H1 (cell line): Measurements from ENCODE around the gene YIPF1. TPM values are rescaled to one million over a fixed set of nuclear protein-coding genes. Genes with fewer than 3 reads are reported as not detected.

ENCODE experiments used
- CTCF ChIA-PET: fragments of 300-600 bp; sonication (Branson Sonifier 250); formaldehyde crosslinking; loops from one replicate; lab custom pipeline; 2021; ENCODE audit not compliant: partially characterized antibody; lab: Charles Lee
- POLR2A ChIA-PET: fragments of 300-600 bp; sonication (Branson Sonifier 250); formaldehyde crosslinking; loops from one replicate; lab custom pipeline; 2021; ENCODE audit warnings: inconsistent platforms; ENCODE audit not compliant: partially characterized antibody; lab: Charles Lee
- DNase-seq, 2 experiments: peaks; one replicate each; pipeline versions ENCODE4 v3.0.0 to v3.0.0-alpha.2; 2010 to 2022; ENCODE audit warnings: low spot score in 2 of 2, low read depth in 1 of 2, mixed read lengths in 1 of 2
- FAIRE-seq: peaks from 2 replicates; lab custom pipeline; 2011; peaks lifted over from hg19 to GRCh38; lab: Jason Lieb, UNC
- H2AFZ ChIP-seq: 2 replicates; pipeline ENCODE4 v1.8.1; 2012; ENCODE audit warnings: low read length, inconsistent platforms
- H2AK5ac ChIP-seq: 2 replicates; pipeline ENCODE4 v1.6.1; 2013; ENCODE audit warnings: low read depth, low read length
- H2BK120ac ChIP-seq: replicated peaks from 2 replicates; pipeline ENCODE3; 2013; ENCODE audit warnings: low read depth, low read length, inconsistent platforms
- H2BK12ac ChIP-seq: 2 replicates; pipeline ENCODE4 v1.6.1; 2013; ENCODE audit warnings: low read depth, low read length
- H2BK15ac ChIP-seq: 2 replicates; pipeline ENCODE4 v1.6.1; 2013; ENCODE audit warnings: low read length
- H2BK20ac ChIP-seq: 2 replicates; pipeline ENCODE4 v1.6.1; 2013; ENCODE audit warnings: low read length
- H2BK5ac ChIP-seq: 2 replicates; pipeline ENCODE4 v1.6.1; 2013; ENCODE audit warnings: low read depth, low read length
- H3K14ac ChIP-seq: 2 replicates; pipeline ENCODE4 v1.6.1; 2013; ENCODE audit warnings: inconsistent platforms; ENCODE audit not compliant: insufficient read length
- H3K18ac ChIP-seq: 2 replicates; pipeline ENCODE4 v1.6.1; 2013; ENCODE audit warnings: low read length; ENCODE audit errors: extremely low read depth
- H3K23ac ChIP-seq: 2 replicates; pipeline ENCODE4 v1.6.1; 2013; ENCODE audit warnings: inconsistent platforms; ENCODE audit not compliant: insufficient read length
- H3K23me2 ChIP-seq: 2 replicates; pipeline ENCODE4 v1.6.1; 2013; ENCODE audit warnings: low read depth, low read length
- H3K27ac ChIP-seq: 2 replicates; pipeline ENCODE4 v1.6.1; 2011; ENCODE audit warnings: low read depth, low read length, inconsistent platforms
- H3K27me3 ChIP-seq, 4 experiments: replicated peaks in 1 of 4; 1 replicate in 1 of 4; 2 replicates in 3 of 4; pipeline versions ENCODE4 v1.6.1 to v1.8.1; 2011 to 2013; ENCODE audit warnings: low read length in 3 of 4, mild to moderate bottlenecking in 3 of 4, inconsistent platforms in 2 of 4, mixed read lengths in 2 of 4, moderate library complexity in 1 of 4; ENCODE audit not compliant: control insufficient read depth in 3 of 4, insufficient read depth in 3 of 4; ENCODE audit errors: extremely low read depth in 1 of 4
- H3K36me3 ChIP-seq, 4 experiments: 2 replicates each; pipeline versions ENCODE4 v1.6.1 to v1.8.1; 2011 to 2013; ENCODE audit warnings: mild to moderate bottlenecking in 4 of 4, low read length in 3 of 4, moderate library complexity in 2 of 4, control low read depth in 1 of 4, inconsistent platforms in 1 of 4; ENCODE audit not compliant: insufficient read depth in 4 of 4, control insufficient read depth in 2 of 4
- H3K4ac ChIP-seq: replicated peaks from 2 replicates; pipeline ENCODE3; 2013; ENCODE audit warnings: low read length, low read depth, mixed read lengths, inconsistent platforms; ENCODE audit not compliant: insufficient read length
- H3K4me1 ChIP-seq, 4 experiments: replicated peaks in 1 of 4; 1 replicate in 1 of 4; 2 replicates in 3 of 4; pipeline versions ENCODE4 v1.6.1 to v1.8.1; 2011 to 2013; ENCODE audit warnings: low read length in 3 of 4, inconsistent platforms in 2 of 4, mixed read lengths in 1 of 4; ENCODE audit not compliant: insufficient read depth in 4 of 4, control insufficient read depth in 3 of 4
- H3K4me2 ChIP-seq, 2 experiments: 2 replicates each; pipeline versions ENCODE4 v1.6.1 to v1.8.1; 2011 to 2013; ENCODE audit warnings: low read depth in 2 of 2, low read length in 2 of 2, control low read depth in 1 of 2, inconsistent platforms in 1 of 2, mild to moderate bottlenecking in 1 of 2; ENCODE audit not compliant: insufficient read depth in 1 of 2
- H3K4me3 ChIP-seq, 4 experiments: fragments of 200-600, 300-600 bp in 1 of 4; sonication (generic), shearing (Covaris generic), sonication (Bioruptor Twin) in 1 of 4; 2 replicates each; pipeline versions ENCODE4 v1.5.1 to v1.8.1; 2011 to 2016; ENCODE audit warnings: low read length in 4 of 4, low read depth in 3 of 4, control low read depth in 2 of 4, inconsistent platforms in 2 of 4, mild to moderate bottlenecking in 2 of 4, mixed read lengths in 1 of 4, moderate library complexity in 1 of 4; ENCODE audit not compliant: insufficient read depth in 2 of 4; ENCODE audit errors: extremely low read depth in 1 of 4
- H3K56ac ChIP-seq: replicated peaks from 2 replicates; pipeline ENCODE3; 2013; ENCODE audit warnings: low read depth, mild to moderate bottlenecking, mixed read lengths, low read length, inconsistent platforms; ENCODE audit not compliant: insufficient read length
- H3K79me1 ChIP-seq: 2 replicates; pipeline ENCODE4 v1.6.1; 2013; ENCODE audit warnings: low read depth, low read length, control low read depth
- H3K79me2 ChIP-seq, 2 experiments: 2 replicates each; pipeline versions ENCODE4 v1.6.1 to v1.8.1; 2012 to 2013; ENCODE audit warnings: low read length in 2 of 2, mild to moderate bottlenecking in 2 of 2, inconsistent platforms in 1 of 2; ENCODE audit not compliant: insufficient read depth in 2 of 2, control insufficient read depth in 1 of 2
- H3K9ac ChIP-seq, 4 experiments: replicated peaks in 1 of 4; 1 replicate in 1 of 4; 2 replicates in 3 of 4; pipeline versions ENCODE4 v1.6.1 to v1.8.1; 2011 to 2013; ENCODE audit warnings: low read depth in 3 of 4, low read length in 3 of 4, control low read depth in 2 of 4, mild to moderate bottlenecking in 2 of 4, moderate library complexity in 2 of 4, inconsistent platforms in 1 of 4; ENCODE audit errors: extremely low read depth in 1 of 4
- H3K9me3 ChIP-seq, 2 experiments: 2 replicates each; pipeline versions ENCODE4 v1.6.1 to v1.8.1; 2012 to 2013; ENCODE audit warnings: mild to moderate bottlenecking in 2 of 2, moderate library complexity in 2 of 2, control low read depth in 1 of 2, inconsistent platforms in 1 of 2, low read depth in 1 of 2, low read length in 1 of 2, mixed read lengths in 1 of 2; ENCODE audit not compliant: insufficient read depth in 2 of 2
- H4K20me1 ChIP-seq, 2 experiments: replicated peaks in 1 of 2; 2 replicates each; pipeline versions ENCODE3 to v1.8.1; 2011 to 2013; ENCODE audit warnings: inconsistent platforms in 2 of 2, low read length in 2 of 2, mild to moderate bottlenecking in 1 of 2; ENCODE audit not compliant: insufficient read depth in 2 of 2, control insufficient read depth in 1 of 2
- H4K5ac ChIP-seq: 2 replicates; pipeline ENCODE4 v1.6.1; 2013; ENCODE audit warnings: low read length, low read depth, mixed read lengths, inconsistent platforms; ENCODE audit not compliant: insufficient read length
- H4K8ac ChIP-seq: 2 replicates; pipeline ENCODE4 v1.8.0; 2013; ENCODE audit warnings: mild to moderate bottlenecking, moderate library complexity, low read length, inconsistent platforms; ENCODE audit not compliant: insufficient read depth; ENCODE audit errors: extremely low read depth
- H4K91ac ChIP-seq: replicated peaks from 2 replicates; pipeline ENCODE3; 2013; ENCODE audit warnings: low read length, mixed read lengths, inconsistent platforms; ENCODE audit not compliant: insufficient read length
- BRCA1 ChIP-seq: IDR thresholded peaks from 2 replicates; pipeline ENCODE4 v1.6.1; 2012; ENCODE audit warnings: low read depth, low read length, improper control_type of control experiment
- CBX8 ChIP-seq: fragments of 300-800, 300-1000 bp; sonication (generic); IDR thresholded peaks from 2 replicates; pipeline ENCODE4 v1.7.1; 2016; ENCODE audit warnings: low read depth, low read length, borderline replicate concordance
- EP300 ChIP-seq, 2 experiments: IDR thresholded peaks; 1 replicate in 1 of 2; 2 replicates in 1 of 2; pipeline ENCODE4 v1.6.1; 2011 to 2012; ENCODE audit warnings: low read depth in 2 of 2, low read length in 2 of 2, mild to moderate bottlenecking in 2 of 2, borderline replicate concordance in 1 of 2, inconsistent platforms in 1 of 2, moderate library complexity in 1 of 2
- GABPA ChIP-seq: IDR thresholded peaks from 2 replicates; pipeline ENCODE4 v1.6.1; 2011; ENCODE audit warnings: mild to moderate bottlenecking, low read length, moderate library complexity, borderline replicate concordance; ENCODE audit not compliant: insufficient read depth
- MAX ChIP-seq: IDR thresholded peaks from 2 replicates; pipeline ENCODE4 v1.6.1; 2012; ENCODE audit warnings: inconsistent platforms
- NRF1 ChIP-seq: IDR thresholded peaks from 2 replicates; pipeline ENCODE4 v1.6.1; 2011; ENCODE audit warnings: mild to moderate bottlenecking, low read depth, low read length, improper control_type of control experiment
- PHF8 ChIP-seq: fragments of 200-600 bp; sonication (generic); conservative IDR thresholded peaks from 2 replicates; pipeline ENCODE4 v1.7.1; 2012; ENCODE audit warnings: low read depth, mild to moderate bottlenecking, inconsistent platforms, low read length, moderate library complexity
- RFX5 ChIP-seq: IDR thresholded peaks from 2 replicates; pipeline ENCODE4 v1.6.1; 2011; ENCODE audit warnings: low read depth, low read length, improper control_type of control experiment, borderline replicate concordance
- SAP30 ChIP-seq: fragments of 300-600 bp; sonication (generic); IDR thresholded peaks from 2 replicates; pipeline ENCODE4 v1.7.1; 2012; ENCODE audit warnings: low read length, moderate library complexity, mild to moderate bottlenecking, inconsistent platforms; ENCODE audit not compliant: insufficient read depth, insufficient replicate concordance
- SP2 ChIP-seq: IDR thresholded peaks from 2 replicates; pipeline ENCODE4 v1.6.1; 2012; ENCODE audit warnings: mild to moderate bottlenecking, low read length, inconsistent platforms
- TAF1 ChIP-seq: IDR thresholded peaks from 2 replicates; pipeline ENCODE4 v1.6.1; 2011; ENCODE audit warnings: mild to moderate bottlenecking, low read depth, low read length
- USF2 ChIP-seq: IDR thresholded peaks from 2 replicates; pipeline ENCODE4 v1.6.1; 2011; ENCODE audit warnings: low read length, improper control_type of control experiment
- WGBS, 2 experiments: shearing (Covaris generic) in 1 of 2; methylation state at CpG; one replicate each; pipeline versions ENCODE4 v1.1.6 to v1.1.7; 2013 to 2015; ENCODE audit warnings: low lambda C conversion rate in 2 of 2, mixed read lengths in 2 of 2, inconsistent platforms in 1 of 2, low coverage in 1 of 2, missing lambda C conversion rate in 1 of 2; ENCODE audit not compliant: insufficient replicate concordance in 2 of 2, insufficient coverage in 1 of 2, insufficient read length in 1 of 2; ENCODE audit errors: extremely low coverage in 1 of 2, missing lambda C conversion rate in 1 of 2; 5-methylcytosine and 5-hydroxymethylcytosine counted together
- polyA plus RNA-seq, 7 experiments: library from polyadenylated mRNA; depleted of rRNA in 3 of 7; stranded (reverse) in 5 of 7; unstranded in 2 of 7; fragments of >200 nt in 5 of 7; fragments of 200-250 nt in 2 of 7; gene quantifications; 1 replicate in 5 of 7; 2 replicates in 1 of 7; 4 replicates in 1 of 7; pipeline versions ENCODE4 v1.2.1 to v1.2.3, GENCODE V29; 2011 to 2013; ENCODE audit warnings: missing spikeins in 2 of 7, mixed read lengths in 2 of 7
- total RNA-seq: library from RNA; stranded (reverse); fragmentation: NEBNext Ultra II Directional; extraction: Animal tissue kit (Norgen Biotek cat#: 25700); gene quantifications from 2 replicates; pipeline ENCODE4 v1.2.1, GENCODE V29; 2021

The YIPF1 gene
- total and polyA plus RNA-seq, 2 of the 8 experiments (the other 6 are each of a cell fraction or from before 2014, with no cell fraction given): 31.8 to 53.7 TPM

GRCh38 chr1:53835491-53835890 is 54.1 kb downstream of the YIPF1 start:
- no peak overlapping the region for H3K4ac ChIP-seq
- H3K79me2 ChIP-seq: peaks cover 21 to 58% of the 10 kb centered on the region in 2 experiments
- no peak overlapping the region for H2BK5ac ChIP-seq
- H2BK120ac ChIP-seq: no peak overlapping the region
- H4K8ac ChIP-seq: no peak overlapping the region
- H4K5ac ChIP-seq: no peak overlapping the region
- H2BK15ac ChIP-seq: no peak overlapping the region
- no peak overlapping the region for H3K27ac ChIP-seq
- H3K4me3 ChIP-seq: no peak overlapping the region
- H3K4me2 ChIP-seq: no peak overlapping the region
- H2AFZ ChIP-seq: no peak overlapping the region
- no peaks in the 10 kb centered on the region; a peak in 1 of 4 replicates for H3K9me3 ChIP-seq
- H3K27me3 ChIP-seq: no peaks in the 10 kb centered on the region
- WGBS, 2 experiments: 98% methylated on average over 2 of the region's 2 CpGs; no CpG with 5 or more reads in 1 of the 2 experiments
- H3K23me2 ChIP-seq: peaks cover 7% of the 10 kb centered on the region; the same call in 1 of the 2 replicates
- no peak overlapping the region for H2AK5ac ChIP-seq
- ChIA-PET POLR2A (no interaction called here), CTCF (interaction anchor here (0.7 to 1.7 kb wide), 3 partner anchors 10 to 176 kb away, joined by 3 to 8 read pairs (median 3); no protein-coding TSS in a partner anchor)
- no peak overlapping the region for H4K91ac ChIP-seq
- no peak for FAIRE-seq
- no peak overlapping the region for H2BK12ac ChIP-seq
- peaks cover 0 to 10% (median 1%) of the 10 kb centered on the region in 4 experiments; a peak in 3 of 8 replicates for H3K36me3 ChIP-seq
- no peak for DNase-seq
- no peaks in the 10 kb centered on the region for H3K79me1 ChIP-seq
- no peak overlapping the region for H3K18ac ChIP-seq
- H3K4me1 ChIP-seq: no peaks in the 10 kb centered on the region
- no peak overlapping the region for H3K9ac ChIP-seq
- H3K23ac ChIP-seq: no peak overlapping the region
- no peak overlapping the region for H3K56ac ChIP-seq
- H2BK20ac ChIP-seq: no peak overlapping the region
- H4K20me1 ChIP-seq: peaks cover 0 to 2% of the 10 kb centered on the region in 2 experiments
- no peak overlapping the region for H3K14ac ChIP-seq
- TF ChIP-seq GABPA (no peak), PHF8 (no peak), RFX5 (no peak), EP300 (IDR thresholded peaks at IDR 0.05; ENCODE audit: borderline replicate concordance in 1 of 2, low read depth in 2 of 2, low read length in 2 of 2) (no peak), BRCA1 (no peak), MAX (no peak), USF2 (no peak), SP2 (no peak), NRF1 (no peak), SAP30 (no peak), TAF1 (no peak), CBX8 (no peak)
